VCaP (cell line): ENCODE measurements around the gene NRM.

Experiments used
- H3K27ac ChIP-seq: fragments of 450-650 bp; 2 replicates; pipeline ENCODE4 v1.5.1; 2017
- TF ChIP-seq, protein P1 (sequence below): fragments of 450-650 bp; conservative IDR thresholded peaks from 2 replicates; pipeline ENCODE4 v1.5.1; 2017; ENCODE audit warnings: mild to moderate bottlenecking, moderate library complexity

The NRM gene

DNA sequence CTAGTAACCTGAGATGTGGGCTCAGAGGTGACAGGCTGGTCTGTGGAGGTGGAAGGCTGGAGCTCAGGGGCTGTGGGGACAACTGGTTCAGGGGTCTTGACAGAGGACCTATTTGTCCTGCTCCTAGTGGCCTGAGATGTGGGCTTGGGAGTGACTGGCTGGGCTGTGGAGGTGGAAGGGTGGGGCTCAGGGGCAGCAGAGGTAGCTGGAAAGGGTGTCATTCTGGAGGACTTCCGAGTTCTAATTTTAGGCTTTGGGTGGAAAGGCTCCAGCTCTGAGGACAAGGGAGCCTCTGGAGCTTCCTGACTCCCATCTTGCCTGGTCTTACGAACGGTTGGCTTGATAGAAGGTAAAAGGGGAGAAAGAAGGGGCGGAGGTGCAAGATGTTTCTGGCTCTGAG, 14.8 kb upstream of the NRM start:
- H3K27ac ChIP-seq: no peak overlapping the region
- TF ChIP-seq, protein P1, sequence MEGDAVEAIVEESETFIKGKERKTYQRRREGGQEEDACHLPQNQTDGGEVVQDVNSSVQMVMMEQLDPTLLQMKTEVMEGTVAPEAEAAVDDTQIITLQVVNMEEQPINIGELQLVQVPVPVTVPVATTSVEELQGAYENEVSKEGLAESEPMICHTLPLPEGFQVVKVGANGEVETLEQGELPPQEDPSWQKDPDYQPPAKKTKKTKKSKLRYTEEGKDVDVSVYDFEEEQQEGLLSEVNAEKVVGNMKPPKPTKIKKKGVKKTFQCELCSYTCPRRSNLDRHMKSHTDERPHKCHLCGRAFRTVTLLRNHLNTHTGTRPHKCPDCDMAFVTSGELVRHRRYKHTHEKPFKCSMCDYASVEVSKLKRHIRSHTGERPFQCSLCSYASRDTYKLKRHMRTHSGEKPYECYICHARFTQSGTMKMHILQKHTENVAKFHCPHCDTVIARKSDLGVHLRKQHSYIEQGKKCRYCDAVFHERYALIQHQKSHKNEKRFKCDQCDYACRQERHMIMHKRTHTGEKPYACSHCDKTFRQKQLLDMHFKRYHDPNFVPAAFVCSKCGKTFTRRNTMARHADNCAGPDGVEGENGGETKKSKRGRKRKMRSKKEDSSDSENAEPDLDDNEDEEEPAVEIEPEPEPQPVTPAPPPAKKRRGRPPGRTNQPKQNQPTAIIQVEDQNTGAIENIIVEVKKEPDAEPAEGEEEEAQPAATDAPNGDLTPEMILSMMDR: no peak

DNA sequence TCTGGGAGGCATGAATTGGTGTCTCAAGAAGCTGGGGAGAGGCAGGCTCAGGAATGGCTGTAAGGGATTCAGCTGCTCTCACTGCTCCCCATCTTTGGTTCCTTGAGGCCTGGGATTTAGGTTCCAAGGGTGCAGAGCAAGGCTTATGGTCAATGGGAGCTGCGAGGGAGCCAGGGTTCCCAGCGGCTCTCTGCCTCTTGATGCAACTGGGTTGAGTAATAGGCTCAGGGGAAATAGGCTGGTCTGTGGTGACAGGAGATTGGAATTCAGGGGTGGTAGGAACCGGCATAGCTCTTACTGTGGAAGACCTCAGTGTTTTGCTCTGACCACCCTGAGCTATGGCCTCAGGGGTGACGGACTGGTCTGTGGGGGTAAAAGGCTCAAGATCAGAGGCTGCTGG, 13.0 kb upstream of the NRM start:
- TF ChIP-seq, protein P1: no peak

GRCh38 chr6:30703011-30703410, 12.2 kb upstream of the NRM start:
- TF ChIP-seq, protein P1: no peak
- no peak overlapping the region for H3K27ac ChIP-seq

More for the DNA sequence above, 13.0 kb upstream of the NRM start:
- no peak overlapping the region for H3K27ac ChIP-seq

DNA sequence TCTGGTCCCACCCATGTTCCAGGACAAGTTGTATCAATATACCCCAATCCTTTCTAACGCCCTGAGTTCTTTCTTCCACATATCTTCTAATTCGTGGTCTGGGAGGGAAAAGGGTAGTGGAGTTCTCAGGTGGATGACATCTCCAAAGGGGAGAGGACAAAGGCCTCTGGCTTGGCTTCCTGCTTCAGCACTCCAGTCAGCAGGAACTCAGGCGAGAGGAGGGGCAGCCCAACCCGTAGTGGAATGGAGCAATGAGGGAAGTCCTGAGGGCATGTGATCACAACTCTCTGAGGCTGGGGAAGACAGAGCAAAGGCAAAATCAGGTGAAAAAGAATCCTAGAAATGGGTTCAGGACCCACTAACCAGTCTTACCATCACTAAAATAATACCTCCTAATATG, 9.6 kb upstream of the NRM start:
- no peak overlapping the region for H3K27ac ChIP-seq
- TF ChIP-seq, protein P1: no peak

GRCh38 chr6:30696432-30696831, 5.6 kb upstream of the NRM start:
- TF ChIP-seq, protein P1: no peak
- no peak overlapping the region for H3K27ac ChIP-seq

DNA sequence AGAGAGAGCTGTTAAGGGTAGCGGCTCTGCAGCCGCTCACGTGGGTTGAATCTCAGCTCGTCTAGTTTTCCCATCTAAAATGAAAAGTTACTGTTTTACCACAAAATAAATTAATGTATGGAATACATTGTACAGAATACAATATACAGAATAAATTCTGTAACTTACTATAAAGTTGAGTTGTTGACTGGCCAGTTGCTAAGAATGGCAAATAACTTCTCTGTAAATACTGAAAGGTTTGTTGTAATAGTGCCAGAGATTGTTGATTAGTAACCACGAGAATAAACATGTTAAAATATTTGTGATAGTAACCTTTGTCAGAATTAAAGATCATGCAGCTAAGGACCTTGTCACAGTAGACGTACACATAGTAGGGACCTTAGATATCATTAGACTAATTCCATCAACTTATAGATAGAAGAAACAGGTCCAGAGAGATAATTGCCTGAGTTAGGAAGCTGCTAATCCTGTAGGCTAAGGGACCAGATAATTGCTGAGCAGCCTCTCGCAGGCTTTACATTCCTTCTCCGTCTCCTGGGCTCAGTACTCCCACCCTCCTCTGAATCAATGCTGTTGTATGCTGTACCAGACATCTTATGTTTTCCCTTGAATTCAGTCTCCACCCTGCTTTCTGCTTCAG, 544 bp upstream of the NRM start:
- TF ChIP-seq, protein P1: no peak
- H3K27ac ChIP-seq: peak overlapping the region; percentile 74

GRCh38 chr6:30689985-30690384, 799 bp downstream of the NRM start:
- H3K27ac ChIP-seq: peak overlapping the region; percentile 74
- TF ChIP-seq, protein P1: no peak
